ENCODE results near the gene PDE1A. TPM values are rescaled to one million over a fixed set of nuclear protein-coding genes. Genes with fewer than 3 reads are reported as not detected.

The PDE1A gene
- total and polyA plus RNA-seq, 8 donors: 0.58 to 33.6 (median 12.9) TPM; not detected in 1

DNA sequence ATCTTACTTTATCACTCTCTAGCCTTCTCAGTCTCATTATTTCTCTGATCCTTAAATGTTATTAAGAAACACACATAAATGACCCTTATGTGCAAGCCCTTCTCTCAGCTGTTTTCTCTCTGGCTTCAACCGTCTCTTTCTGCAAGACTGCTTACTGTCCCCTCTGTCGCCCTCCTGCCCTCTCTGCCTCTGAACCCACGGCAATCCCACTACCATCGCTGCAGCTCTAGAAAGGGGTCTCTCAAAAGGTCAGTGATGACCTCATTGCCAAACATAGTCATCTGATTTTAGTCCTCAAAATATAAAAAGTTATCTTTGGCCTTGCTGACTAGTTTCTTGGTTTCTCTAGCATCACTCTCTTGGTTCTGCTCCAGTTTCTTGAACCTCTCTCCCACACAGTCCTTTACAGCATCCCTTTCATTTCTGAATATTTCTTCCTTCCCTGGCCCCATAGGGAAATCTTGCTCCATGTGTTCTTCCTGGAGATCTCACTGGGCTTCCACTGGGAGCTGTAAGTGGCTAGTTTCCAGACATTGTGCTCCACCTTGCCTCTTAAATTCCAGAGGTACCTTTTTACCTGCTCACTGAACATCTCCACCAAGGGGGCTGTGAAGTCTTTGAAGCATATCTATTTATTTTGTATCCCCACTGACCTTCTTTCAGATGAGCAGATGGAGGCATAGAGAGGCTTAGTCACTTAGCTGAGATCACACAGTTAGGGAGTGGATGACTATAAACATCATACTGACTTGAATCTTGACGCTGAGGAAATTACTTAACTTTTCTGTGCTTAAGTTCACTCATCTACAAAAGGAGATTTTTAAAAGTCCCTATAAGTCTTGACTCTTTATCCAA lies 96.2 kb downstream of the PDE1A start:
- Histone ChIP-seq H3K36me3 (no peaks in the 10 kb centered on the region), H3K27me3 (no peaks in the 10 kb centered on the region), H3K4me3 (no peak overlapping the region), H3K27ac (no peak overlapping the region), H3K9me3 (peaks cover 0 to 18% (median 7%) of the 10 kb centered on the region in 4 donors), H3K4me1 (no peaks in the 10 kb centered on the region)
- peak in 1 of 2 donors; percentile 23 for DNase-seq
- TF ChIP-seq, protein P1, sequence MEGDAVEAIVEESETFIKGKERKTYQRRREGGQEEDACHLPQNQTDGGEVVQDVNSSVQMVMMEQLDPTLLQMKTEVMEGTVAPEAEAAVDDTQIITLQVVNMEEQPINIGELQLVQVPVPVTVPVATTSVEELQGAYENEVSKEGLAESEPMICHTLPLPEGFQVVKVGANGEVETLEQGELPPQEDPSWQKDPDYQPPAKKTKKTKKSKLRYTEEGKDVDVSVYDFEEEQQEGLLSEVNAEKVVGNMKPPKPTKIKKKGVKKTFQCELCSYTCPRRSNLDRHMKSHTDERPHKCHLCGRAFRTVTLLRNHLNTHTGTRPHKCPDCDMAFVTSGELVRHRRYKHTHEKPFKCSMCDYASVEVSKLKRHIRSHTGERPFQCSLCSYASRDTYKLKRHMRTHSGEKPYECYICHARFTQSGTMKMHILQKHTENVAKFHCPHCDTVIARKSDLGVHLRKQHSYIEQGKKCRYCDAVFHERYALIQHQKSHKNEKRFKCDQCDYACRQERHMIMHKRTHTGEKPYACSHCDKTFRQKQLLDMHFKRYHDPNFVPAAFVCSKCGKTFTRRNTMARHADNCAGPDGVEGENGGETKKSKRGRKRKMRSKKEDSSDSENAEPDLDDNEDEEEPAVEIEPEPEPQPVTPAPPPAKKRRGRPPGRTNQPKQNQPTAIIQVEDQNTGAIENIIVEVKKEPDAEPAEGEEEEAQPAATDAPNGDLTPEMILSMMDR (IDR thresholded peaks at IDR 0.05): no peak
- TF ChIP-seq POLR2AphosphoS5 (IDR thresholded peaks at IDR 0.05) (no peak), POLR2A (IDR thresholded peaks at IDR 0.05) (no peak), EP300 (IDR thresholded peaks at IDR 0.05) (no peak)
- 66 to 84% (median 79%) methylated on average over 5 of the region's 5 CpGs for whole genome bisulfite sequencing, 5 donors
- intact Hi-C loops (cut with DNase I; ENCODE audit: low total_unique reads): no loop called here

DNA sequence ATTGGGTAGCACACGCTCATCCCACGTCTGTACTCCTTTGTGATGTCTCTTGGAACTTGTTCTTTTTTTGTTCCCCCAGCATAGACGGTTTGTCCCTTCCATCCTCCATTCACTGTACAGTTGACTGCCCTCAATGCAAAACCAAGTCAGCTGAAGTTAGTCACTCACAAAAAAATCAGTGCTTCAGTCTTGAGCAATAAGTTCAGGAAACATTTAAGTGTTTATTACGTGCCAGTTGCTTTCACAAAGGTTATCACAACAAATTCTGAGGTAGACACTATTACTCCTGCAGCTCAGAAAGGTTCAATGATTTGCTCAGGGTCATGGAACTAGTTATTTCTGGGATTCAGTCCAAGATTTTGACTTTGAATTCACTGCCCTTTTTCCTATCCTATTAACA lies 102.2 kb downstream of the PDE1A start:
- Histone ChIP-seq H3K27me3 (no peaks in the 10 kb centered on the region), H3K4me1 (no peaks in the 10 kb centered on the region), H3K36me3 (no peaks in the 10 kb centered on the region), H3K27ac (no peak overlapping the region), H3K4me3 (no peak overlapping the region), H3K9me3 (no peaks in the 10 kb centered on the region)
- no peak for DNase-seq
- intact Hi-C loops (cut with DNase I; ENCODE audit: low total_unique reads): no loop called here
- no peak for TF ChIP-seq POLR2AphosphoS5 (IDR thresholded peaks at IDR 0.05)
- TF ChIP-seq, protein P1 (IDR thresholded peaks at IDR 0.05): no peak
- no peak for TF ChIP-seq POLR2A (IDR thresholded peaks at IDR 0.05)
- no peak for TF ChIP-seq EP300 (IDR thresholded peaks at IDR 0.05)
- WGBS, 5 donors: 67 to 84% (median 74%) methylated on average over 4 of the region's 4 CpGs

DNA sequence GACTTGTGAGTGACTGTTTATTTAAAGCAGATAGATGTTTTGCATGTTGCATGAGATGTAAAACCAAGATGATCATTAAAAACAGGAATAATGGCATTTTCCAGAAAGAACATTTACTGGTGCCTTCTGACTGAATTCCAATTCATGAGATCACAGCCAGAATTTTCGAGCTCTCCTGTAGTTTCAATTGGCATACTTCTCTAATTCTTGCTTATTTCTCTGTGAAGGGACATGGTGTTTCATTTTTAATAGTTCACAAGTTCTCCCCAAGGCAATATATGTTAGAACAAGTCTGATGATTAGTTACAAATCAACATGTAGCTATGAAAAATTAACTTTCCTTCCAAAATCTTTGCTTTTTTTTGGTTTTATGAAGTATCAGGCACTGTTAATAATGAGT lies 105.7 kb downstream of the PDE1A start:
- H3K9me3 ChIP-seq: no peaks in the 10 kb centered on the region
- no peaks in the 10 kb centered on the region for H3K4me1 ChIP-seq
- H3K27ac ChIP-seq: no peak overlapping the region
- no peak for DNase-seq
- H3K4me3 ChIP-seq: no peak overlapping the region
- 36 to 48% (median 39%) methylated on average over 1 of the region's 1 CpG for WGBS, 5 donors
- intact Hi-C loops (cut with DNase I; ENCODE audit: low total_unique reads): no loop called here
- H3K27me3 ChIP-seq: no peaks in the 10 kb centered on the region
- H3K36me3 ChIP-seq: no peaks in the 10 kb centered on the region
- TF ChIP-seq POLR2AphosphoS5 (IDR thresholded peaks at IDR 0.05) (no peak), POLR2A (IDR thresholded peaks at IDR 0.05) (no peak), EP300 (IDR thresholded peaks at IDR 0.05) (no peak)
- TF ChIP-seq, protein P1 (IDR thresholded peaks at IDR 0.05): no peak

DNA sequence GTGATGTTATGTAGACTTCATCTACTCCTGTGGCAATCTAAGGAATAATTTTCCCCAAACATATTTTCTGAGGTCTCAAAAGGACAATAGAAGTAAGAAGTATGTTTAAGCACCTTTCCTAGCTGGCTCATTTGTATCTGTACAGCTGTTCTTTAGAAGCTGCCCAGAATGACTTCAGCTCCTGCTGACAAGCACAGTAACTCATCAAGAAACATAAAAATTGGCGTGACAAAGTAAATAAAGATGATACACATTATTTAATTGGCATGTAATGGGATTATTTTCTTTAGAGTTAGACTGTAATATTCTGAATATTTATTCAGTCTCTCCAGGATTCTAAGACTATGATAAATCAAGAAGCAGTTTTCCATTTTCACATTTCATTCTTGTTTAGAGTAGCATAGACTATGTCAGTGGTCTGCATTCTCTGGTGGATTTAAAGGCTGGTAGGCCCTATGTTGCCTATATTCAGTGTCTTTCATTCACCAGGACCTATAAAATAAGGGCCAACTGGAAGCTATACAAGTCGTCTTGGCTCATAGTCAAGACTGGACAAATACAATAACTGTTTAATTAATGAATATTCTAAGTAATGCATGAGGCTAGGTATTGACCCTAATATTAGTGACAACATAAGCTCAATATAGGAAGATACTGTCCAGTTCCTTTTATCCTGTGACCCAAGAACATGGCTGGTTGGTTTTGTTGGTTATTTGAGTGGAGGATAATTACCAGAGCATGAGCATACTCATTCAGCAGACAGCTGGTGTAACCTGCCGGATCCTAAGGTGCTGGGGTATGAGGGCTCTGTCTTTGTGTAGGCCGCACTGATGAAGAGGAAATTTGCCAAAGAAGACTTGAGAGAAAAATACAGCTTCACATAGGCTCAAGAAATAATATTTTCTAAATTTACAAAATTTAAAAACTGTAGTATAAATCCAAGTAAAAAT lies 107.0 kb downstream of the PDE1A start:
- DNase-seq: no peak
- no peaks in the 10 kb centered on the region for H3K9me3 ChIP-seq
- TF ChIP-seq, protein P1 (IDR thresholded peaks at IDR 0.05): no peak
- no peak for TF ChIP-seq POLR2A (IDR thresholded peaks at IDR 0.05)
- TF ChIP-seq POLR2AphosphoS5 (IDR thresholded peaks at IDR 0.05): no peak
- TF ChIP-seq EP300 (IDR thresholded peaks at IDR 0.05): no peak
- 81 to 85% (median 84%) methylated on average over 4 of the region's 4 CpGs for WGBS, 5 donors
- H3K4me1 ChIP-seq: no peaks in the 10 kb centered on the region
- no peaks in the 10 kb centered on the region for H3K27me3 ChIP-seq
- H3K4me3 ChIP-seq: no peak overlapping the region
- H3K27ac ChIP-seq: no peak overlapping the region
- no peaks in the 10 kb centered on the region for H3K36me3 ChIP-seq
- intact Hi-C loops (cut with DNase I; ENCODE audit: low total_unique reads): no loop called here

Data from stomach (tissue), 9 donors.